ENCODE measurements around the gene GPR153. TPM values are rescaled to one million over a fixed set of nuclear protein-coding genes. Genes with fewer than 3 reads are reported as not detected.

Gene GPR153
- total RNA-seq, 2 donors from 2014 or later, result 19.6 to 21.0 TPM

- no peak overlapping the region for H3K9ac ChIP-seq (ENCODE audit: low read depth in 2 of 2, low read length in 2 of 2)
- no peaks in the 10 kb centered on the region for H3K27me3 ChIP-seq
- intact Hi-C loops (cut with DNase I), result no loop called here
- H3K27ac ChIP-seq, result no peak overlapping the region
- no peaks in the 10 kb centered on the region for H3K36me3 ChIP-seq
- DNase-seq, result no peak
- H3K4me1 ChIP-seq, result peaks cover 12% of the 10 kb centered on the region
- no peak overlapping the region for H3K4me3 ChIP-seq
- TF ChIP-seq CTCF (IDR thresholded peaks at IDR 0.05), result no peak
- H3K9me3 ChIP-seq, result no peaks in the 10 kb centered on the region
Measured at GRCh38 chr1:6285336-6285735, 24.4 kb upstream of the GPR153 start.

GRCh38 chr1:6282577-6283270 is 21.8 kb upstream of the GPR153 start:
- no peak overlapping the region for H3K27ac ChIP-seq

GRCh38 chr1:6281511-6282402 is 20.9 kb upstream of the GPR153 start:
- Histone ChIP-seq H3K4me1 (peaks cover 13% of the 10 kb centered on the region), H3K9ac (ENCODE audit: low read depth in 2 of 2, low read length in 2 of 2) (no peak overlapping the region), H3K27me3 (no peaks in the 10 kb centered on the region), H3K27ac (peak overlapping the region; percentile 45), H3K36me3 (no peaks in the 10 kb centered on the region), H3K4me3 (no peak overlapping the region), H3K9me3 (no peaks in the 10 kb centered on the region)
- DNase-seq, result peak; percentile 70
- TF ChIP-seq CTCF (IDR thresholded peaks at IDR 0.05), result no peak
- intact Hi-C loops (cut with DNase I), result loop anchor here (5.0 kb wide), 1 partner anchor 34 kb away; no protein-coding TSS in a partner anchor

More at GRCh38 chr1:6282577-6283270, 21.8 kb upstream of the GPR153 start:
- no peaks in the 10 kb centered on the region for H3K27me3 ChIP-seq
- no peak overlapping the region for H3K9ac ChIP-seq (ENCODE audit: low read depth in 2 of 2, low read length in 2 of 2)
- no peak for DNase-seq
- H3K4me1 ChIP-seq, result peaks cover 12% of the 10 kb centered on the region
- no peaks in the 10 kb centered on the region for H3K9me3 ChIP-seq
- H3K36me3 ChIP-seq, result no peaks in the 10 kb centered on the region
- no peak for TF ChIP-seq CTCF (IDR thresholded peaks at IDR 0.05)
- H3K4me3 ChIP-seq, result no peak overlapping the region
- intact Hi-C loops (cut with DNase I), result loop anchor here (5.0 kb wide), 1 partner anchor 35 kb away; no protein-coding TSS in a partner anchor

GRCh38 chr1:6280761-6281451 is 20.0 kb upstream of the GPR153 start:
- intact Hi-C loops (cut with DNase I), result loop anchor here (5.0 kb wide), 1 partner anchor 34 kb away; no protein-coding TSS in a partner anchor
- H3K4me3 ChIP-seq, result no peak overlapping the region
- peak overlapping the region; percentile 45 for H3K27ac ChIP-seq
- H3K27me3 ChIP-seq, result no peaks in the 10 kb centered on the region
- no peak overlapping the region for H3K9ac ChIP-seq (ENCODE audit: low read depth in 2 of 2, low read length in 2 of 2)
- H3K4me1 ChIP-seq, result peaks cover 20% of the 10 kb centered on the region
- no peak for DNase-seq
- H3K9me3 ChIP-seq, result no peaks in the 10 kb centered on the region
- H3K36me3 ChIP-seq, result no peaks in the 10 kb centered on the region
- no peak for TF ChIP-seq CTCF (IDR thresholded peaks at IDR 0.05)

All from colonic mucosa (tissue), 4 donors.